H1 (cell line): ENCODE data around the gene RPA3. TPM values are rescaled to one million over a fixed set of nuclear protein-coding genes. Genes with fewer than 3 reads are reported as not detected.

Source experiments
- CTCF ChIA-PET: fragments of 300-600 bp; sonication (Branson Sonifier 250); formaldehyde crosslinking; loops from one replicate; lab custom pipeline; 2021; ENCODE audit not compliant: partially characterized antibody; lab: Charles Lee
- POLR2A ChIA-PET: fragments of 300-600 bp; sonication (Branson Sonifier 250); formaldehyde crosslinking; loops from one replicate; lab custom pipeline; 2021; ENCODE audit warnings: inconsistent platforms; ENCODE audit not compliant: partially characterized antibody; lab: Charles Lee
- DNase-seq, 2 experiments: peaks; one replicate each; pipeline versions ENCODE4 v3.0.0 to v3.0.0-alpha.2; 2010 to 2022; ENCODE audit warnings: low spot score in 2 of 2, low read depth in 1 of 2, mixed read lengths in 1 of 2
- FAIRE-seq: peaks from 2 replicates; lab custom pipeline; 2011; peaks lifted over from hg19 to GRCh38; lab: Jason Lieb, UNC
- H2AFZ ChIP-seq: 2 replicates; pipeline ENCODE4 v1.8.1; 2012; ENCODE audit warnings: low read length, inconsistent platforms
- H2AK5ac ChIP-seq: 2 replicates; pipeline ENCODE4 v1.6.1; 2013; ENCODE audit warnings: low read depth, low read length
- H2BK120ac ChIP-seq: replicated peaks from 2 replicates; pipeline ENCODE3; 2013; ENCODE audit warnings: low read depth, low read length, inconsistent platforms
- H2BK12ac ChIP-seq: 2 replicates; pipeline ENCODE4 v1.6.1; 2013; ENCODE audit warnings: low read depth, low read length
- H2BK15ac ChIP-seq: 2 replicates; pipeline ENCODE4 v1.6.1; 2013; ENCODE audit warnings: low read length
- H2BK20ac ChIP-seq: 2 replicates; pipeline ENCODE4 v1.6.1; 2013; ENCODE audit warnings: low read length
- H2BK5ac ChIP-seq: 2 replicates; pipeline ENCODE4 v1.6.1; 2013; ENCODE audit warnings: low read depth, low read length
- H3K14ac ChIP-seq: 2 replicates; pipeline ENCODE4 v1.6.1; 2013; ENCODE audit warnings: inconsistent platforms; ENCODE audit not compliant: insufficient read length
- H3K18ac ChIP-seq: 2 replicates; pipeline ENCODE4 v1.6.1; 2013; ENCODE audit warnings: low read length; ENCODE audit errors: extremely low read depth
- H3K23ac ChIP-seq: 2 replicates; pipeline ENCODE4 v1.6.1; 2013; ENCODE audit warnings: inconsistent platforms; ENCODE audit not compliant: insufficient read length
- H3K23me2 ChIP-seq: 2 replicates; pipeline ENCODE4 v1.6.1; 2013; ENCODE audit warnings: low read depth, low read length
- H3K27ac ChIP-seq: 2 replicates; pipeline ENCODE4 v1.6.1; 2011; ENCODE audit warnings: low read depth, low read length, inconsistent platforms
- H3K27me3 ChIP-seq, 4 experiments: replicated peaks in 1 of 4; 1 replicate in 1 of 4; 2 replicates in 3 of 4; pipeline versions ENCODE4 v1.6.1 to v1.8.1; 2011 to 2013; ENCODE audit warnings: low read length in 3 of 4, mild to moderate bottlenecking in 3 of 4, inconsistent platforms in 2 of 4, mixed read lengths in 2 of 4, moderate library complexity in 1 of 4; ENCODE audit not compliant: control insufficient read depth in 3 of 4, insufficient read depth in 3 of 4; ENCODE audit errors: extremely low read depth in 1 of 4
- H3K36me3 ChIP-seq, 4 experiments: 2 replicates each; pipeline versions ENCODE4 v1.6.1 to v1.8.1; 2011 to 2013; ENCODE audit warnings: mild to moderate bottlenecking in 4 of 4, low read length in 3 of 4, moderate library complexity in 2 of 4, control low read depth in 1 of 4, inconsistent platforms in 1 of 4; ENCODE audit not compliant: insufficient read depth in 4 of 4, control insufficient read depth in 2 of 4
- H3K4ac ChIP-seq: replicated peaks from 2 replicates; pipeline ENCODE3; 2013; ENCODE audit warnings: low read length, low read depth, mixed read lengths, inconsistent platforms; ENCODE audit not compliant: insufficient read length
- H3K4me1 ChIP-seq, 4 experiments: replicated peaks in 1 of 4; 1 replicate in 1 of 4; 2 replicates in 3 of 4; pipeline versions ENCODE4 v1.6.1 to v1.8.1; 2011 to 2013; ENCODE audit warnings: low read length in 3 of 4, inconsistent platforms in 2 of 4, mixed read lengths in 1 of 4; ENCODE audit not compliant: insufficient read depth in 4 of 4, control insufficient read depth in 3 of 4
- H3K4me2 ChIP-seq, 2 experiments: 2 replicates each; pipeline versions ENCODE4 v1.6.1 to v1.8.1; 2011 to 2013; ENCODE audit warnings: low read depth in 2 of 2, low read length in 2 of 2, control low read depth in 1 of 2, inconsistent platforms in 1 of 2, mild to moderate bottlenecking in 1 of 2; ENCODE audit not compliant: insufficient read depth in 1 of 2
- H3K4me3 ChIP-seq, 4 experiments: fragments of 200-600, 300-600 bp in 1 of 4; sonication (generic), shearing (Covaris generic), sonication (Bioruptor Twin) in 1 of 4; 2 replicates each; pipeline versions ENCODE4 v1.5.1 to v1.8.1; 2011 to 2016; ENCODE audit warnings: low read length in 4 of 4, low read depth in 3 of 4, control low read depth in 2 of 4, inconsistent platforms in 2 of 4, mild to moderate bottlenecking in 2 of 4, mixed read lengths in 1 of 4, moderate library complexity in 1 of 4; ENCODE audit not compliant: insufficient read depth in 2 of 4; ENCODE audit errors: extremely low read depth in 1 of 4
- H3K56ac ChIP-seq: replicated peaks from 2 replicates; pipeline ENCODE3; 2013; ENCODE audit warnings: low read depth, mild to moderate bottlenecking, mixed read lengths, low read length, inconsistent platforms; ENCODE audit not compliant: insufficient read length
- H3K79me1 ChIP-seq: 2 replicates; pipeline ENCODE4 v1.6.1; 2013; ENCODE audit warnings: low read depth, low read length, control low read depth
- H3K79me2 ChIP-seq, 2 experiments: 2 replicates each; pipeline versions ENCODE4 v1.6.1 to v1.8.1; 2012 to 2013; ENCODE audit warnings: low read length in 2 of 2, mild to moderate bottlenecking in 2 of 2, inconsistent platforms in 1 of 2; ENCODE audit not compliant: insufficient read depth in 2 of 2, control insufficient read depth in 1 of 2
- H3K9ac ChIP-seq, 4 experiments: replicated peaks in 1 of 4; 1 replicate in 1 of 4; 2 replicates in 3 of 4; pipeline versions ENCODE4 v1.6.1 to v1.8.1; 2011 to 2013; ENCODE audit warnings: low read depth in 3 of 4, low read length in 3 of 4, control low read depth in 2 of 4, mild to moderate bottlenecking in 2 of 4, moderate library complexity in 2 of 4, inconsistent platforms in 1 of 4; ENCODE audit errors: extremely low read depth in 1 of 4
- H3K9me3 ChIP-seq, 2 experiments: 2 replicates each; pipeline versions ENCODE4 v1.6.1 to v1.8.1; 2012 to 2013; ENCODE audit warnings: mild to moderate bottlenecking in 2 of 2, moderate library complexity in 2 of 2, control low read depth in 1 of 2, inconsistent platforms in 1 of 2, low read depth in 1 of 2, low read length in 1 of 2, mixed read lengths in 1 of 2; ENCODE audit not compliant: insufficient read depth in 2 of 2
- H4K20me1 ChIP-seq, 2 experiments: replicated peaks in 1 of 2; 2 replicates each; pipeline versions ENCODE3 to v1.8.1; 2011 to 2013; ENCODE audit warnings: inconsistent platforms in 2 of 2, low read length in 2 of 2, mild to moderate bottlenecking in 1 of 2; ENCODE audit not compliant: insufficient read depth in 2 of 2, control insufficient read depth in 1 of 2
- H4K5ac ChIP-seq: 2 replicates; pipeline ENCODE4 v1.6.1; 2013; ENCODE audit warnings: low read length, low read depth, mixed read lengths, inconsistent platforms; ENCODE audit not compliant: insufficient read length
- H4K8ac ChIP-seq: 2 replicates; pipeline ENCODE4 v1.8.0; 2013; ENCODE audit warnings: mild to moderate bottlenecking, moderate library complexity, low read length, inconsistent platforms; ENCODE audit not compliant: insufficient read depth; ENCODE audit errors: extremely low read depth
- H4K91ac ChIP-seq: replicated peaks from 2 replicates; pipeline ENCODE3; 2013; ENCODE audit warnings: low read length, mixed read lengths, inconsistent platforms; ENCODE audit not compliant: insufficient read length
- BCL11A ChIP-seq, 2 experiments: IDR thresholded peaks; one replicate each; pipeline ENCODE4 v1.6.1; 2011; ENCODE audit warnings: low read depth in 2 of 2, low read length in 2 of 2, mild to moderate bottlenecking in 2 of 2
- WGBS, 2 experiments: shearing (Covaris generic) in 1 of 2; methylation state at CpG; one replicate each; pipeline versions ENCODE4 v1.1.6 to v1.1.7; 2013 to 2015; ENCODE audit warnings: low lambda C conversion rate in 2 of 2, mixed read lengths in 2 of 2, inconsistent platforms in 1 of 2, low coverage in 1 of 2, missing lambda C conversion rate in 1 of 2; ENCODE audit not compliant: insufficient replicate concordance in 2 of 2, insufficient coverage in 1 of 2, insufficient read length in 1 of 2; ENCODE audit errors: extremely low coverage in 1 of 2, missing lambda C conversion rate in 1 of 2; 5-methylcytosine and 5-hydroxymethylcytosine counted together
- polyA plus RNA-seq, 7 experiments: library from polyadenylated mRNA; depleted of rRNA in 3 of 7; stranded (reverse) in 5 of 7; unstranded in 2 of 7; fragments of >200 nt in 5 of 7; fragments of 200-250 nt in 2 of 7; gene quantifications; 1 replicate in 5 of 7; 2 replicates in 1 of 7; 4 replicates in 1 of 7; pipeline versions ENCODE4 v1.2.1 to v1.2.3, GENCODE V29; 2011 to 2013; ENCODE audit warnings: missing spikeins in 2 of 7, mixed read lengths in 2 of 7
- total RNA-seq: library from RNA; stranded (reverse); fragmentation: NEBNext Ultra II Directional; extraction: Animal tissue kit (Norgen Biotek cat#: 25700); gene quantifications from 2 replicates; pipeline ENCODE4 v1.2.1, GENCODE V29; 2021

The RPA3 gene
- total and polyA plus RNA-seq, 2 of the 8 experiments (the other 6 are each of a cell fraction or from before 2014, with no cell fraction given): 60.2 to 105 TPM

GRCh38 chr7:7654964-7655715 is 63.3 kb downstream of the RPA3 start:
- ChIA-PET POLR2A (no interaction called here), CTCF (interaction anchor here (0.7 to 2.7 kb wide), 5 partner anchors 13 to 380 kb away, joined by 3 to 12 read pairs (median 4); partner anchors contain the start of gene UMAD1)
- no peak overlapping the region for H2BK20ac ChIP-seq
- H2BK5ac ChIP-seq: no peak overlapping the region
- H4K8ac ChIP-seq: no peak overlapping the region
- no peak overlapping the region for H3K23ac ChIP-seq
- no peaks in the 10 kb centered on the region for H3K23me2 ChIP-seq
- H3K4me3 ChIP-seq: no peak overlapping the region
- FAIRE-seq (no peak), DNase-seq (no peak)
- H3K79me1 ChIP-seq: no peaks in the 10 kb centered on the region; the same call in 1 of the 2 replicates
- H3K4me1 ChIP-seq: 0 out of 7 replicates have a peak, but pooled peaks cover 0 to 3% (median 0%) of the 10 kb centered on the region in 4 experiments
- H3K9me3 ChIP-seq: no peaks in the 10 kb centered on the region
- H4K20me1 ChIP-seq: no peaks in the 10 kb centered on the region
- no peak overlapping the region for H4K91ac ChIP-seq
- H3K4me2 ChIP-seq: no peak overlapping the region
- no peak overlapping the region for H3K27ac ChIP-seq
- no peak overlapping the region for H2BK120ac ChIP-seq
- H3K56ac ChIP-seq: no peak overlapping the region
- H2AK5ac ChIP-seq: no peak overlapping the region
- H3K27me3 ChIP-seq: no peaks in the 10 kb centered on the region
- H2AFZ ChIP-seq: no peak overlapping the region
- no peak for TF ChIP-seq BCL11A (IDR thresholded peaks at IDR 0.05; ENCODE audit: low read depth in 2 of 2, low read length in 2 of 2)
- H3K79me2 ChIP-seq: peaks cover 0 to 3% of the 10 kb centered on the region in 2 experiments; a peak in 2 of 4 replicates
- no peak overlapping the region for H4K5ac ChIP-seq
- no peak overlapping the region for H3K14ac ChIP-seq
- H3K18ac ChIP-seq: no peak overlapping the region
- 86% methylated on average over 4 of the region's 4 CpGs; no CpG with 5 or more reads in 1 of the 2 experiments for WGBS, 2 experiments
- H2BK15ac ChIP-seq: no peak overlapping the region
- H3K4ac ChIP-seq: no peak overlapping the region
- no peak overlapping the region for H2BK12ac ChIP-seq
- H3K9ac ChIP-seq: no peak overlapping the region
- no peaks in the 10 kb centered on the region for H3K36me3 ChIP-seq
